ENCODE data around the gene RBM34.

DNA sequence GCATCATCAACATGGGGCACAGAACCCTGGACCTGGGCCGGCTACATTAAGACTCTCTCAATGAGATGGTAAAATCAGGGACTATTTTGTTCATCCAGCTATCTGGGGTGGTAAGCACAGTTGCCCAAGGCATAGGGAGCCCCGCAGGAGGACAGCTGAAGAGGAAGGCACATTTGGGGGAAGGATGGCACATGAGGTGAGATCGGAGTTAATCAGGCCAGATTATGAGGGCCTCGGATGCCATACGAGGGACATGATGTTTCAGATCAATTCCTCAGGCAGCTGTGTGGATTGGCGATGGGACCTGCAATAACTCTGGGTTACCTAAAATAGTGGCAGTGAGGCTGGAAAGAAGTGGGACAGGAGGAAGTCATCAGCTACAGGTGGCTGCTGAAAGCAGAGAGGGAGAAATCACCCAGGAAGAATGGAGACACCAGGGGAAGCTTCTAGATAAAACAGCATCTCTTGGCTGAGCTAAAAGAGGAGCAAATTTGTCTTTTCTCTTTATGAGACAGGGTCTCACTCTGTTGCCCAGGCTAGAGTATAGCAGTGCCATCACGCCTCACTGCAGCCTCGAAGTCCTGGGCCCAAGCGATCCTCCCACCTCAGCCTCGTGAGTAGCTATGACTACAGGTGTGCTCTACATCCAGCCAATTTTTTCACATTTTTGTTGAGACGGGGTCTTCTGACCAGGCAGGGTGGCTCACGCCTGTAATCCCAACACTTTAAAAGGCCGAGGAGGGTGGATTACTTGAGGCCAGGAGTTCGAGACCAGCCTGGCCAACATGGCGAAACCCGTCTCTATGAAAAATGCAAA is 53.5 kb downstream of the RBM34 start:
- TF ChIP-seq YY1 (IDR thresholded peaks at IDR 0.05; ENCODE audit: insufficient read depth, insufficient read length): no peak
- no peak for TF ChIP-seq SUZ12 (IDR thresholded peaks at IDR 0.05; ENCODE audit: extremely low read depth, insufficient read depth, insufficient read length)

Data from NT2/D1 (cell line).